ENCODE data around the gene STAC. TPM values are rescaled to one million over a fixed set of nuclear protein-coding genes. Genes with fewer than 3 reads are reported as not detected.

The STAC gene
- total RNA-seq, 1 donor from 2014 or later = not detected

GRCh38 chr3:36543276-36543997 is 163.1 kb downstream of the STAC start:
- no peak for DNase-seq (ENCODE audit: extremely low spot score, unreplicated experiment)
- TF ChIP-seq CTCF (IDR thresholded peaks at IDR 0.05) = no peak
- H3K27me3 Mint-ChIP-seq (ENCODE audit: unreplicated experiment) = peaks cover 11% of the 10 kb centered on the region
- H3K36me3 Mint-ChIP-seq (ENCODE audit: unreplicated experiment) = no peaks in the 10 kb centered on the region
- H3K4me3 Mint-ChIP-seq (ENCODE audit: unreplicated experiment) = no peak overlapping the region
- H3K9me3 Mint-ChIP-seq (ENCODE audit: unreplicated experiment) = no peaks in the 10 kb centered on the region
- no peaks in the 10 kb centered on the region for H3K4me1 Mint-ChIP-seq (ENCODE audit: unreplicated experiment)
- H3K27ac Mint-ChIP-seq (ENCODE audit: unreplicated experiment) = no peak overlapping the region

DNA sequence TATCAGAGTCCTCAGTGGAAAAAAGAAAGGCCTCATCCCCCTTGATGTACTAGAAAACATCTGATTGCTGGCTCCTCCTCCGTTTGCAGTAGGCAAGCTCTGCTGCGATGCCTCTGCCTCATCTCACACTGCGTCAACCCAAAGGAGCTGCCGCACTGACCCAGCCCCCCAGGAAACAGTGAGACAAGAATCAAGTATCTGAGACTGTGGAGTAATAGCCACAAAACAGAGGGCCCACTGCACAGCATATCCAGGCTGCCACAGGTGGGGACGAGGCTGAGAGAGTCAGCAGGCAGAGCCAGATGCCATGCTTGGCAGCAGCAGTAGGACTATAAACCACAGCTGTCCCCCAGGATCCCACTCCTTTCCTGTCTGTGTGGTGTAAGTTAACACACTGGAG is 165.9 kb downstream of the STAC start:
- H3K27ac Mint-ChIP-seq (ENCODE audit: unreplicated experiment) = no peak overlapping the region
- H3K4me1 Mint-ChIP-seq (ENCODE audit: unreplicated experiment) = no peaks in the 10 kb centered on the region
- no peaks in the 10 kb centered on the region for H3K36me3 Mint-ChIP-seq (ENCODE audit: unreplicated experiment)
- no peaks in the 10 kb centered on the region for H3K9me3 Mint-ChIP-seq (ENCODE audit: unreplicated experiment)
- DNase-seq (ENCODE audit: extremely low spot score, unreplicated experiment) = no peak
- no peak for TF ChIP-seq CTCF (IDR thresholded peaks at IDR 0.05)
- peaks cover 4% of the 10 kb centered on the region for H3K27me3 Mint-ChIP-seq (ENCODE audit: unreplicated experiment)
- H3K4me3 Mint-ChIP-seq (ENCODE audit: unreplicated experiment) = no peak overlapping the region

GRCh38 chr3:36548712-36549111 is 168.4 kb downstream of the STAC start:
- Mint-ChIP-seq H3K4me3 (ENCODE audit: unreplicated experiment) (no peak overlapping the region), H3K27me3 (ENCODE audit: unreplicated experiment) (no peaks in the 10 kb centered on the region), H3K9me3 (ENCODE audit: unreplicated experiment) (no peaks in the 10 kb centered on the region), H3K4me1 (ENCODE audit: unreplicated experiment) (no peaks in the 10 kb centered on the region), H3K27ac (ENCODE audit: unreplicated experiment) (no peak overlapping the region), H3K36me3 (ENCODE audit: unreplicated experiment) (no peaks in the 10 kb centered on the region)
- no peak for DNase-seq (ENCODE audit: extremely low spot score, unreplicated experiment)
- no peak for TF ChIP-seq CTCF (IDR thresholded peaks at IDR 0.05)

- no peak for DNase-seq (ENCODE audit: extremely low spot score, unreplicated experiment)
- H3K27ac Mint-ChIP-seq (ENCODE audit: unreplicated experiment) = no peak overlapping the region
- H3K4me3 Mint-ChIP-seq (ENCODE audit: unreplicated experiment) = no peak overlapping the region
- no peaks in the 10 kb centered on the region for H3K4me1 Mint-ChIP-seq (ENCODE audit: unreplicated experiment)
- H3K36me3 Mint-ChIP-seq (ENCODE audit: unreplicated experiment) = no peaks in the 10 kb centered on the region
- no peak for TF ChIP-seq CTCF (IDR thresholded peaks at IDR 0.05)
- H3K9me3 Mint-ChIP-seq (ENCODE audit: unreplicated experiment) = no peaks in the 10 kb centered on the region
- H3K27me3 Mint-ChIP-seq (ENCODE audit: unreplicated experiment) = peaks cover 4% of the 10 kb centered on the region
These were observed 176.9 kb downstream of the STAC start for GRCh38 chr3:36557021-36557707.

DNA sequence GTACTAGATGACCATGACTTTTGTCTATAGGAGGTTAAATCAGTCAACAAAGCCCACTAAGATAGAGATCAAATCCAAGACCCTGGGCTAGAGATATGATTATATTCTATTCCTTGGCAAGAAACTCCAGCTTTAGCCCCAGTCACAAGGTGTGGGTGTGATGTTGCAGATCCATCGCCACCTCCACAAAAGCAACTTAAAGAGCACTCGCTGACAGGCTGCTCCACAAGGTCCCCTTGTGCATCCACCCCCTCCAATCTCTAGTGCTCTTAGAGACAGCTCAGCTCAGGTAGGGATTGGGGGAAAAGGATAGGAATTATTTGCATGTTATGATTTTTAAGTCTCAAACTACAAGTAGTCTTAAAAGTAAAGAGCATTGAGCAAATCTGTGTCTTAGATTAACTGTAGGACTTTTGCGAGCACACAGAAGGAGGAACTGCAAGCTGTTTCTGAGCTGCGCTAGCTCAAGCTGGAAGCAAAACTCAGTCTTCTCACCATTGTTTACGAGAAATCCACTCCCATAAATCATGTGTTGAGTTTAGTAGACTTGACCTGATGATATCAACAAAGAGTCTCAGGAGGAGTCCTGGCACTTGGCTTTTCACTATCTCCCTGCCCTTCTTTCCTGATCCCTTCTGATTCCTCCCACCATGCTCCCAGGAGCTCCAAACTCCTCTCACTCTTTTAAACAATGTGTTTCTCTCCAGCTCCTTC is 177.6 kb downstream of the STAC start:
- H3K4me1 Mint-ChIP-seq (ENCODE audit: unreplicated experiment) = no peaks in the 10 kb centered on the region
- no peak overlapping the region for H3K4me3 Mint-ChIP-seq (ENCODE audit: unreplicated experiment)
- no peak for TF ChIP-seq CTCF (IDR thresholded peaks at IDR 0.05)
- DNase-seq (ENCODE audit: extremely low spot score, unreplicated experiment) = no peak
- no peaks in the 10 kb centered on the region for H3K36me3 Mint-ChIP-seq (ENCODE audit: unreplicated experiment)
- H3K27ac Mint-ChIP-seq (ENCODE audit: unreplicated experiment) = no peak overlapping the region
- H3K9me3 Mint-ChIP-seq (ENCODE audit: unreplicated experiment) = no peaks in the 10 kb centered on the region
- H3K27me3 Mint-ChIP-seq (ENCODE audit: unreplicated experiment) = peaks cover 4% of the 10 kb centered on the region

Data from osteocyte (in vitro differentiated cells).